B cell (primary cell): ENCODE results near the gene SLC7A11. TPM values are rescaled to one million over a fixed set of nuclear protein-coding genes. Genes with fewer than 3 reads are reported as not detected.

Source experiments
- ATAC-seq: fragments of 200-7000 bp; cut with Tn5 transposase; one replicate; pipeline ENCODE4 v1.10.0; 2021; ENCODE audit warnings: low read depth, mild to moderate bottlenecking, moderate number of reproducible peaks, moderate library complexity
- CTCF ChIA-PET: fragments of 350-600 bp; sonication (Branson Sonifier 250); formaldehyde crosslinking; loops from one replicate; lab custom pipeline; 2021; ENCODE audit warnings: antibody characterized with exemption, inconsistent platforms; lab: Charles Lee
- POLR2A ChIA-PET: fragments of 350-600 bp; sonication (Branson Sonifier 250); formaldehyde crosslinking; loops from one replicate; lab custom pipeline; 2021; ENCODE audit warnings: antibody characterized with exemption; lab: Charles Lee
- DNase-seq: peaks from one replicate; pipeline ENCODE4 v3.0.0; 2013
- H2AFZ ChIP-seq: 2 replicates; pipeline ENCODE4 v1.6.1; 2012; ENCODE audit warnings: mild to moderate bottlenecking, low read depth, low read length; ENCODE audit not compliant: insufficient read depth, poor library complexity, severe bottlenecking
- H3K27ac ChIP-seq, 2 donors: 1 replicate in 1 of 2; 2 replicates in 1 of 2; pipeline ENCODE4 v1.5.1; 2012 to 2013; ENCODE audit warnings: low read length in 2 of 2, mild to moderate bottlenecking in 2 of 2, moderate library complexity in 1 of 2
- H3K27me3 ChIP-seq, 4 experiments: fragments of 200-600 bp in 1 of 4; sonication (generic) in 1 of 4; replicated peaks in 1 of 4; 1 replicate in 2 of 4; 2 replicates in 2 of 4; pipeline versions ENCODE4 v1.6.1 to v1.7.0; 2013 to 2016; ENCODE audit warnings: low read length in 3 of 4, mild to moderate bottlenecking in 2 of 4, mixed read lengths in 1 of 4, moderate library complexity in 1 of 4; ENCODE audit not compliant: insufficient read depth in 4 of 4, control insufficient read depth in 3 of 4; ENCODE audit errors: control extremely low read depth in 1 of 4
- H3K36me3 ChIP-seq, 2 experiments: replicated peaks in 1 of 2; 1 replicate in 1 of 2; 2 replicates in 1 of 2; pipeline versions ENCODE4 v1.6.1 to v1.7.1; 2013; ENCODE audit warnings: low read length in 1 of 2; ENCODE audit not compliant: insufficient read depth in 2 of 2, control insufficient read depth in 1 of 2; ENCODE audit errors: control extremely low read depth in 1 of 2, extremely low read depth in 1 of 2
- H3K4me1 ChIP-seq, 2 donors: fragments of 200-600 bp in 1 of 2; sonication (generic) in 1 of 2; 1 replicate in 1 of 2; 2 replicates in 1 of 2; pipeline versions ENCODE4 v1.5.1 to v1.6.1; 2013 to 2017; ENCODE audit warnings: low read length in 2 of 2; ENCODE audit not compliant: control insufficient read depth in 2 of 2, insufficient read depth in 2 of 2
- H3K4me2 ChIP-seq: replicated peaks from 2 replicates; pipeline ENCODE3; 2012; ENCODE audit warnings: mild to moderate bottlenecking, low read depth, low read length; ENCODE audit not compliant: poor library complexity, severe bottlenecking
- H3K4me3 ChIP-seq, 5 experiments: fragments of 200-600 bp in 1 of 5; sonication (generic) in 1 of 5; 1 replicate in 3 of 5; 2 replicates in 2 of 5; pipeline versions ENCODE4 v1.5.1 to v1.7.0; 2011 to 2016; ENCODE audit warnings: low read length in 4 of 5, mild to moderate bottlenecking in 4 of 5, low read depth in 2 of 5, control low read depth in 1 of 5, moderate library complexity in 1 of 5; ENCODE audit not compliant: insufficient read depth in 1 of 5; ENCODE audit errors: control extremely low read depth in 1 of 5, extremely low read depth in 1 of 5
- H3K79me2 ChIP-seq: fragments of 200-600 bp; sonication (generic); one replicate; pipeline ENCODE4 v1.6.0; 2016; ENCODE audit warnings: low read length; ENCODE audit not compliant: control insufficient read depth, insufficient read depth
- H3K9ac ChIP-seq: fragments of 200-600 bp; sonication (generic); 2 replicates; pipeline ENCODE4 v1.6.1; 2017; ENCODE audit warnings: mild to moderate bottlenecking, low read length, moderate library complexity
- H3K9me3 ChIP-seq, 3 donors: one replicate each; pipeline versions ENCODE4 v1.6.1 to v1.7.1; 2013; ENCODE audit warnings: low read length in 2 of 3; ENCODE audit not compliant: control insufficient read depth in 2 of 3, insufficient read depth in 1 of 3; ENCODE audit errors: control extremely low read depth in 1 of 3
- H4K20me1 ChIP-seq: 2 replicates; pipeline ENCODE4 v1.6.0; 2012; ENCODE audit warnings: mild to moderate bottlenecking, low read length; ENCODE audit not compliant: insufficient read depth, control insufficient read depth, poor library complexity, severe bottlenecking
- H3K27ac Mint-ChIP-seq: one replicate; pipeline ENCODE4 v1.8.0; 2021; ENCODE audit warnings: mixed read lengths
- H3K27me3 Mint-ChIP-seq: one replicate; pipeline ENCODE4 v1.8.0; 2021; ENCODE audit warnings: mixed read lengths
- H3K4me1 Mint-ChIP-seq: one replicate; pipeline ENCODE4 v1.8.0; 2021; ENCODE audit warnings: mixed read lengths
- H3K4me3 Mint-ChIP-seq: one replicate; pipeline ENCODE4 v1.8.0; 2021; ENCODE audit warnings: mixed read lengths
- H3K9me3 Mint-ChIP-seq: one replicate; pipeline ENCODE4 v1.8.0; 2022; ENCODE audit warnings: mixed read lengths; ENCODE audit not compliant: insufficient read depth
- EZH2 ChIP-seq: IDR thresholded peaks from 2 replicates; pipeline ENCODE4 v1.6.1; 2012; ENCODE audit warnings: borderline replicate concordance, low read depth, mild to moderate bottlenecking, moderate library complexity, low read length; ENCODE audit not compliant: insufficient read depth, poor library complexity, severe bottlenecking
- WGBS: methylation state at CpG from one replicate; pipeline ENCODE4 v1.1.5; 2013; ENCODE audit warnings: missing lambda C conversion rate; ENCODE audit not compliant: insufficient coverage; 5-methylcytosine and 5-hydroxymethylcytosine counted together
- intact Hi-C: fragments of 100-400 bp; cut with micrococcal nuclease; formaldehyde crosslinking; loops from one replicate; pipeline ENCODE4 v1.10.0; 2022
- polyA plus RNA-seq: library from polyadenylated mRNA; depleted of rRNA; stranded (reverse); fragments of >200 nt; gene quantifications from 2 replicates; pipeline ENCODE4 v1.2.3, GENCODE V29; 2012
- total RNA-seq, 2 donors: library from RNA; stranded (reverse); fragments of 120-200 nt in 1 of 2; gene quantifications; 1 replicate in 1 of 2; 2 replicates in 1 of 2; pipeline versions ENCODE4 v1.2.3 to v1.2.4, GENCODE V29; 2013 to 2022
- TF ChIP-seq, protein P1 (sequence below): fragments of 200-600 bp; IDR thresholded peaks from one replicate; pipeline ENCODE4 v1.8.0; 2022; ENCODE audit warnings: antibody characterized with exemption, mild to moderate bottlenecking

The SLC7A11 gene
- total and polyA plus RNA-seq, 2 donors (not counting 1 experiment from before 2014, with no cell fraction given): 0.01 to 0.22 TPM

DNA sequence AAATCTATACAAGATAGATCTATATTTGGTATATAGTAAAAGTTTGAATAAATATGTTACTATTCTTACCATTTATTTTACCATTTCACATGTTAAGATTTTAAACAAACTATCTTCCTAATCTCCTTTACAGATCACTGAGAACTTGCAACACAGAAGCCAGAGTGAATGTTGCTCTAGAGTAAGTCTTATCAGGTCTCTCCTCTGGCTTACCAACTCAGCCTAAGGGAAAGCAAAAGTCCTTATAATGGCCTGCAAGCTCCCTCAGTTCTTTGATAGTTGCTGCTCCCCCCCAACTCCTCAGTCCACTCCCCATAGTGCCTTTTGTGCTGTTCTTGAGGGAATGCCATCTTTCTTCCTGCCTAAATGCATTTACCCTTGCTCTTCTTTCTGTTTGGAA is 25.7 kb upstream of the SLC7A11 start:
- no peak overlapping the region for H3K4me2 ChIP-seq
- no peaks in the 10 kb centered on the region for H3K4me1 ChIP-seq
- H3K27ac ChIP-seq: no peak overlapping the region
- Mint-ChIP-seq H3K27ac (no peak overlapping the region), H3K4me1 (no peaks in the 10 kb centered on the region), H3K27me3 (peaks cover 8% of the 10 kb centered on the region), H3K9me3 (no peaks in the 10 kb centered on the region), H3K4me3 (no peak overlapping the region)
- no peaks in the 10 kb centered on the region for H4K20me1 ChIP-seq
- H3K9me3 ChIP-seq: peaks cover 0 to 2% (median 0%) of the 10 kb centered on the region in 3 donors
- no peak overlapping the region for H3K9ac ChIP-seq
- intact Hi-C loops: no loop called here
- DNase-seq (no peak), ATAC-seq (no peak)
- H2AFZ ChIP-seq: no peak overlapping the region
- no peaks in the 10 kb centered on the region for H3K36me3 ChIP-seq
- CTCF ChIA-PET: no interaction called here
- TF ChIP-seq, protein P1, sequence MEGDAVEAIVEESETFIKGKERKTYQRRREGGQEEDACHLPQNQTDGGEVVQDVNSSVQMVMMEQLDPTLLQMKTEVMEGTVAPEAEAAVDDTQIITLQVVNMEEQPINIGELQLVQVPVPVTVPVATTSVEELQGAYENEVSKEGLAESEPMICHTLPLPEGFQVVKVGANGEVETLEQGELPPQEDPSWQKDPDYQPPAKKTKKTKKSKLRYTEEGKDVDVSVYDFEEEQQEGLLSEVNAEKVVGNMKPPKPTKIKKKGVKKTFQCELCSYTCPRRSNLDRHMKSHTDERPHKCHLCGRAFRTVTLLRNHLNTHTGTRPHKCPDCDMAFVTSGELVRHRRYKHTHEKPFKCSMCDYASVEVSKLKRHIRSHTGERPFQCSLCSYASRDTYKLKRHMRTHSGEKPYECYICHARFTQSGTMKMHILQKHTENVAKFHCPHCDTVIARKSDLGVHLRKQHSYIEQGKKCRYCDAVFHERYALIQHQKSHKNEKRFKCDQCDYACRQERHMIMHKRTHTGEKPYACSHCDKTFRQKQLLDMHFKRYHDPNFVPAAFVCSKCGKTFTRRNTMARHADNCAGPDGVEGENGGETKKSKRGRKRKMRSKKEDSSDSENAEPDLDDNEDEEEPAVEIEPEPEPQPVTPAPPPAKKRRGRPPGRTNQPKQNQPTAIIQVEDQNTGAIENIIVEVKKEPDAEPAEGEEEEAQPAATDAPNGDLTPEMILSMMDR: no peak
- no peak for TF ChIP-seq EZH2
- no peaks in the 10 kb centered on the region for H3K79me2 ChIP-seq
- H3K4me3 ChIP-seq: no peak overlapping the region
- no peaks in the 10 kb centered on the region for H3K27me3 ChIP-seq
- POLR2A ChIA-PET: no interaction called here

DNA sequence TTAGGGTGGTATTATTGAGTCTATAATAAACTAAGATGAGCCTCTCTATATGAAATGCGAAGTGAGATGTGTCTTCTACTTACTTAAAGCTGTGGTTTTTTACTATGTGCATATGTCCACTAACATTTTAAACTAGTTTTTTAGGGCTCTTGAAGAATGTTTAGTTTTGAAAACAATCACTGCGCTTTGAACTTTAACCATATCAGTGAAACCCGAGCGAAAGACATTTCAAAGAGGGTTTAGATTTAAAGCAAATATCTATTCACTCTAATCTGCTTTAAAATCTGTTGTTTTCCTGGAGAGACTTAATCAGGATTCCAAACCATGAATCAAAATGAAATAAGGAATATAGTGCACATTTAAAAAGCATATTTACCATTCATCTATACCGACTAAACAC is 24.8 kb upstream of the SLC7A11 start:
- H3K79me2 ChIP-seq: no peaks in the 10 kb centered on the region
- no CpG with 5 or more reads among the region's 5 CpGs for WGBS
- no peak overlapping the region for H2AFZ ChIP-seq
- no peak overlapping the region for H3K27ac ChIP-seq
- H4K20me1 ChIP-seq: no peaks in the 10 kb centered on the region
- H3K4me3 Mint-ChIP-seq: no peak overlapping the region
- peaks cover 14% of the 10 kb centered on the region for H3K27me3 Mint-ChIP-seq
- ATAC-seq (no peak), DNase-seq (no peak)
- no peaks in the 10 kb centered on the region for H3K4me1 ChIP-seq
- TF ChIP-seq, protein P1: no peak
- no peak for TF ChIP-seq EZH2
- no peaks in the 10 kb centered on the region for H3K9me3 Mint-ChIP-seq
- intact Hi-C loops: no loop called here
- no peaks in the 10 kb centered on the region for H3K4me1 Mint-ChIP-seq
- H3K36me3 ChIP-seq: no peaks in the 10 kb centered on the region
- ChIA-PET CTCF (no interaction called here), POLR2A (no interaction called here)
- H3K9me3 ChIP-seq: peaks cover 0 to 2% (median 0%) of the 10 kb centered on the region in 3 donors
- H3K27ac Mint-ChIP-seq: no peak overlapping the region
- no peak overlapping the region for H3K4me2 ChIP-seq
- H3K4me3 ChIP-seq: no peak overlapping the region
- no peak overlapping the region for H3K9ac ChIP-seq
- no peaks in the 10 kb centered on the region for H3K27me3 ChIP-seq
